HepG2 (cell line): ENCODE measurements around the gene DEPDC1B. TPM values are rescaled to one million over a fixed set of nuclear protein-coding genes. Genes with fewer than 3 reads are reported as not detected.

Source experiments
- BHLHE40 ChIP-seq: IDR thresholded peaks from 2 replicates; pipeline ENCODE4 v1.6.1; 2011; ENCODE audit warnings: low read length, improper control_type of control experiment
- DR1 ChIP-seq: sonication (generic); formaldehyde crosslinking; IDR thresholded peaks from 2 replicates; pipeline ENCODE4 v1.8.0; 2021; ENCODE audit warnings: mild to moderate bottlenecking, missing genetic modification reagents, inconsistent platforms
- FOSL1 ChIP-seq: sonication (generic); formaldehyde crosslinking; IDR thresholded peaks from 2 replicates; pipeline ENCODE4 v1.9.0; 2021; ENCODE audit warnings: missing genetic modification reagents, borderline replicate concordance
- KMT2B ChIP-seq: IDR thresholded peaks from 2 replicates; pipeline ENCODE4 v1.6.1; 2016; ENCODE audit warnings: missing genetic modification reagents, missing compliant biosample characterization
- MED8 ChIP-seq: sonication (generic); formaldehyde crosslinking; IDR thresholded peaks from 2 replicates; pipeline ENCODE4 v1.8.1; 2023; ENCODE audit warnings: mild to moderate bottlenecking, missing genetic modification reagents; ENCODE audit not compliant: insufficient replicate concordance
- ZNF124 ChIP-seq: sonication (generic); formaldehyde crosslinking; IDR thresholded peaks from 2 replicates; pipeline ENCODE4 v1.4.0; 2020; ENCODE audit warnings: missing genetic modification reagents
- ZNF20 ChIP-seq: sonication (generic); formaldehyde crosslinking; IDR thresholded peaks from 2 replicates; pipeline ENCODE4 v1.4.0; 2020; ENCODE audit warnings: mild to moderate bottlenecking, moderate library complexity, missing genetic modification reagents
- ZNF335 ChIP-seq: sonication (generic); formaldehyde crosslinking; IDR thresholded peaks from 2 replicates; pipeline ENCODE4 v1.4.0; 2020; ENCODE audit warnings: missing genetic modification reagents
- ZNF83 ChIP-seq: sonication (generic); formaldehyde crosslinking; IDR thresholded peaks from 2 replicates; pipeline ENCODE4 v1.4.0; 2020; ENCODE audit warnings: missing genetic modification reagents, mild to moderate bottlenecking, borderline replicate concordance
- polyA plus RNA-seq, 8 experiments: library from polyadenylated mRNA; depleted of rRNA in 3 of 8; stranded (reverse) in 7 of 8; unstranded in 1 of 8; fragments of >200 nt; fragmentation: Illumina TruSeq in 4 of 8; extraction: Trizol in 4 of 8; gene quantifications; 2 replicates each; pipeline versions ENCODE4 v1.2.1 to v1.2.3, GENCODE V29; 2011 to 2016; ENCODE audit warnings: low read depth in 4 of 8, missing spikeins in 1 of 8, mixed read lengths in 1 of 8; ENCODE audit not compliant: insufficient read depth in 1 of 8
- total RNA-seq, 5 experiments: library from RNA; depleted of rRNA; stranded (reverse); fragments of >200 nt; fragmentation: Illumina TruSeq; extraction: Trizol; gene quantifications; 2 replicates each; pipeline ENCODE4 v1.2.3, GENCODE V29; 2016; ENCODE audit warnings: low read depth in 1 of 5
- TF ChIP-seq, protein P1 (sequence below): sonication (generic); formaldehyde crosslinking; IDR thresholded peaks from 2 replicates; pipeline ENCODE4 v1.4.0; 2020; ENCODE audit warnings: mild to moderate bottlenecking, missing genetic modification reagents, borderline replicate concordance
- TF ChIP-seq, protein P2 (sequence below): sonication (generic); formaldehyde crosslinking; IDR thresholded peaks from 2 replicates; pipeline ENCODE4 v1.4.0; 2020; ENCODE audit warnings: missing genetic modification reagents
- TF ChIP-seq, protein P3 (sequence below): sonication (generic); formaldehyde crosslinking; conservative IDR thresholded peaks from 2 replicates; pipeline ENCODE4 v1.8.0; 2022; ENCODE audit warnings: missing genetic modification reagents
- TF ChIP-seq, protein P4 (sequence below): IDR thresholded peaks from 2 replicates; pipeline ENCODE4 v1.6.1; 2012; ENCODE audit warnings: low read length, improper control_type of control experiment

Gene DEPDC1B
- total and polyA plus RNA-seq, 2 of the 13 experiments (the other 11 are each of a cell fraction or from before 2014, with no cell fraction given): 29.5 to 51.3 TPM

DNA sequence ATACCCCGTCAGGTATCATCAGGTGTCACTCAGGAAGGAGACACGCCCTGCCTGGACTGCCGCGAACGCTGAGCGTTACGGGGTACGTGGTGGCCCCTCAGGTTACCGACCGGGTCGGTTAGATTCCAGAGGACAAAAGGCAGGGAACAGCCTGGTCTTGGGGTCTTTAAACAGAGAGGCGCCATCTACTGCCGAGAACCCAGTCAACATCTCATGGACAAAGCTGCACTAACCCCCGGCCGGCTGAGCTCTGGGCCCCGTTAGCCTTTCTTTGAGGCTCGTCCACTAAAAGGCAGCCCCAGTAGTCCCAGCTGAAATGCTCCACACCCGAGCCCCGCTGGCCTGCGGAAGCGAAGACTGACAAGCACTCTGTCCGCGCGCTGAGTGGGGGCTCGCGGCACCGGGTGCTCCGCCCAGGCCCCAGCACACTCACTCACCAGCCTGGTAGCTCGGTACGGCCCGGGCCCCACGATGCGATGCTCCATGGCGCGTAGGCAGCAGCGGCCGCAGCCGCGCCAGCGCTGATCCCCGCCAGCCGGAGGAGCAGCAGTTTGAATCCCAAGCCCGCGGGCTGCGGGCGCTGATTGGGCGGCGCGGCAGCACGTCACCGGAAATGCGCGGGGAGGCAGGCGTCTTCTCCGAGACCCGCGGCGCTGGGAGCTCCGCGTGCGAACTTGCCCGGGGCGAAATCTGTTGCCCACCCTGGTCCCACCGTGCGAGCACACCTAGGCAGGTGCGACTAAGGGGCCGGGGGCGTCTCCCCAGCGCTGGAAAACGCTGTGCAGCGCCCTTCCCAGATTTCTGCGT lies at the start of gene DEPDC1B (continued):
- TF ChIP-seq, protein P1, sequence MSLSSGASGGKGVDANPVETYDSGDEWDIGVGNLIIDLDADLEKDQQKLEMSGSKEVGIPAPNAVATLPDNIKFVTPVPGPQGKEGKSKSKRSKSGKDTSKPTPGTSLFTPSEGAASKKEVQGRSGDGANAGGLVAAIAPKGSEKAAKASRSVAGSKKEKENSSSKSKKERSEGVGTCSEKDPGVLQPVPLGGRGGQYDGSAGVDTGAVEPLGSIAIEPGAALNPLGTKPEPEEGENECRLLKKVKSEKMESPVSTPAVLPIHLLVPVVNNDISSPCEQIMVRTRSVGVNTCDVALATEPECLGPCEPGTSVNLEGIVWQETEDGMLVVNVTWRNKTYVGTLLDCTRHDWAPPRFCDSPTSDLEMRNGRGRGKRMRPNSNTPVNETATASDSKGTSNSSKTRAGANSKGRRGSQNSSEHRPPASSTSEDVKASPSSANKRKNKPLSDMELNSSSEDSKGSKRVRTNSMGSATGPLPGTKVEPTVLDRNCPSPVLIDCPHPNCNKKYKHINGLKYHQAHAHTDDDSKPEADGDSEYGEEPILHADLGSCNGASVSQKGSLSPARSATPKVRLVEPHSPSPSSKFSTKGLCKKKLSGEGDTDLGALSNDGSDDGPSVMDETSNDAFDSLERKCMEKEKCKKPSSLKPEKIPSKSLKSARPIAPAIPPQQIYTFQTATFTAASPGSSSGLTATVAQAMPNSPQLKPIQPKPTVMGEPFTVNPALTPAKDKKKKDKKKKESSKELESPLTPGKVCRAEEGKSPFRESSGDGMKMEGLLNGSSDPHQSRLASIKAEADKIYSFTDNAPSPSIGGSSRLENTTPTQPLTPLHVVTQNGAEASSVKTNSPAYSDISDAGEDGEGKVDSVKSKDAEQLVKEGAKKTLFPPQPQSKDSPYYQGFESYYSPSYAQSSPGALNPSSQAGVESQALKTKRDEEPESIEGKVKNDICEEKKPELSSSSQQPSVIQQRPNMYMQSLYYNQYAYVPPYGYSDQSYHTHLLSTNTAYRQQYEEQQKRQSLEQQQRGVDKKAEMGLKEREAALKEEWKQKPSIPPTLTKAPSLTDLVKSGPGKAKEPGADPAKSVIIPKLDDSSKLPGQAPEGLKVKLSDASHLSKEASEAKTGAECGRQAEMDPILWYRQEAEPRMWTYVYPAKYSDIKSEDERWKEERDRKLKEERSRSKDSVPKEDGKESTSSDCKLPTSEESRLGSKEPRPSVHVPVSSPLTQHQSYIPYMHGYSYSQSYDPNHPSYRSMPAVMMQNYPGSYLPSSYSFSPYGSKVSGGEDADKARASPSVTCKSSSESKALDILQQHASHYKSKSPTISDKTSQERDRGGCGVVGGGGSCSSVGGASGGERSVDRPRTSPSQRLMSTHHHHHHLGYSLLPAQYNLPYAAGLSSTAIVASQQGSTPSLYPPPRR (CRISPR knock-in tag): peak; percentile 64
- TF ChIP-seq ZNF83 (CRISPR knock-in tag): peak; percentile 85; the same call in 1 of the 2 replicates
- no peak for TF ChIP-seq BHLHE40
- TF ChIP-seq KMT2B (CRISPR knock-in tag): peak; percentile 98
- TF ChIP-seq, protein P2, sequence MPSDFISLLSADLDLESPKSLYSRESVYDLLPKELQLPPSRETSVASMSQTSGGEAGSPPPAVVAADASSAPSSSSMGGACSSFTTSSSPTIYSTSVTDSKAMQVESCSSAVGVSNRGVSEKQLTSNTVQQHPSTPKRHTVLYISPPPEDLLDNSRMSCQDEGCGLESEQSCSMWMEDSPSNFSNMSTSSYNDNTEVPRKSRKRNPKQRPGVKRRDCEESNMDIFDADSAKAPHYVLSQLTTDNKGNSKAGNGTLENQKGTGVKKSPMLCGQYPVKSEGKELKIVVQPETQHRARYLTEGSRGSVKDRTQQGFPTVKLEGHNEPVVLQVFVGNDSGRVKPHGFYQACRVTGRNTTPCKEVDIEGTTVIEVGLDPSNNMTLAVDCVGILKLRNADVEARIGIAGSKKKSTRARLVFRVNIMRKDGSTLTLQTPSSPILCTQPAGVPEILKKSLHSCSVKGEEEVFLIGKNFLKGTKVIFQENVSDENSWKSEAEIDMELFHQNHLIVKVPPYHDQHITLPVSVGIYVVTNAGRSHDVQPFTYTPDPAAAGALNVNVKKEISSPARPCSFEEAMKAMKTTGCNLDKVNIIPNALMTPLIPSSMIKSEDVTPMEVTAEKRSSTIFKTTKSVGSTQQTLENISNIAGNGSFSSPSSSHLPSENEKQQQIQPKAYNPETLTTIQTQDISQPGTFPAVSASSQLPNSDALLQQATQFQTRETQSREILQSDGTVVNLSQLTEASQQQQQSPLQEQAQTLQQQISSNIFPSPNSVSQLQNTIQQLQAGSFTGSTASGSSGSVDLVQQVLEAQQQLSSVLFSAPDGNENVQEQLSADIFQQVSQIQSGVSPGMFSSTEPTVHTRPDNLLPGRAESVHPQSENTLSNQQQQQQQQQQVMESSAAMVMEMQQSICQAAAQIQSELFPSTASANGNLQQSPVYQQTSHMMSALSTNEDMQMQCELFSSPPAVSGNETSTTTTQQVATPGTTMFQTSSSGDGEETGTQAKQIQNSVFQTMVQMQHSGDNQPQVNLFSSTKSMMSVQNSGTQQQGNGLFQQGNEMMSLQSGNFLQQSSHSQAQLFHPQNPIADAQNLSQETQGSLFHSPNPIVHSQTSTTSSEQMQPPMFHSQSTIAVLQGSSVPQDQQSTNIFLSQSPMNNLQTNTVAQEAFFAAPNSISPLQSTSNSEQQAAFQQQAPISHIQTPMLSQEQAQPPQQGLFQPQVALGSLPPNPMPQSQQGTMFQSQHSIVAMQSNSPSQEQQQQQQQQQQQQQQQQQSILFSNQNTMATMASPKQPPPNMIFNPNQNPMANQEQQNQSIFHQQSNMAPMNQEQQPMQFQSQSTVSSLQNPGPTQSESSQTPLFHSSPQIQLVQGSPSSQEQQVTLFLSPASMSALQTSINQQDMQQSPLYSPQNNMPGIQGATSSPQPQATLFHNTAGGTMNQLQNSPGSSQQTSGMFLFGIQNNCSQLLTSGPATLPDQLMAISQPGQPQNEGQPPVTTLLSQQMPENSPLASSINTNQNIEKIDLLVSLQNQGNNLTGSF: peak; percentile 62
- TF ChIP-seq DR1 (CRISPR knock-in tag): peak; percentile 91
- TF ChIP-seq ZNF335 (CRISPR knock-in tag): no peak
- peak; percentile 63; the same call in 1 of the 2 replicates for TF ChIP-seq ZNF124
- TF ChIP-seq MED8 (CRISPR knock-in tag): no peak
- peak; percentile 63; the same call in 1 of the 2 replicates for TF ChIP-seq ZNF20
- TF ChIP-seq FOSL1 (CRISPR knock-in tag): no peak
- TF ChIP-seq, protein P3, sequence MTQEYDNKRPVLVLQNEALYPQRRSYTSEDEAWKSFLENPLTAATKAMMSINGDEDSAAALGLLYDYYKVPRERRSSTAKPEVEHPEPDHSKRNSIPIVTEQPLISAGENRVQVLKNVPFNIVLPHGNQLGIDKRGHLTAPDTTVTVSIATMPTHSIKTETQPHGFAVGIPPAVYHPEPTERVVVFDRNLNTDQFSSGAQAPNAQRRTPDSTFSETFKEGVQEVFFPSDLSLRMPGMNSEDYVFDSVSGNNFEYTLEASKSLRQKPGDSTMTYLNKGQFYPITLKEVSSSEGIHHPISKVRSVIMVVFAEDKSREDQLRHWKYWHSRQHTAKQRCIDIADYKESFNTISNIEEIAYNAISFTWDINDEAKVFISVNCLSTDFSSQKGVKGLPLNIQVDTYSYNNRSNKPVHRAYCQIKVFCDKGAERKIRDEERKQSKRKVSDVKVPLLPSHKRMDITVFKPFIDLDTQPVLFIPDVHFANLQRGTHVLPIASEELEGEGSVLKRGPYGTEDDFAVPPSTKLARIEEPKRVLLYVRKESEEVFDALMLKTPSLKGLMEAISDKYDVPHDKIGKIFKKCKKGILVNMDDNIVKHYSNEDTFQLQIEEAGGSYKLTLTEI (CRISPR knock-in tag): no peak
- TF ChIP-seq, protein P4, sequence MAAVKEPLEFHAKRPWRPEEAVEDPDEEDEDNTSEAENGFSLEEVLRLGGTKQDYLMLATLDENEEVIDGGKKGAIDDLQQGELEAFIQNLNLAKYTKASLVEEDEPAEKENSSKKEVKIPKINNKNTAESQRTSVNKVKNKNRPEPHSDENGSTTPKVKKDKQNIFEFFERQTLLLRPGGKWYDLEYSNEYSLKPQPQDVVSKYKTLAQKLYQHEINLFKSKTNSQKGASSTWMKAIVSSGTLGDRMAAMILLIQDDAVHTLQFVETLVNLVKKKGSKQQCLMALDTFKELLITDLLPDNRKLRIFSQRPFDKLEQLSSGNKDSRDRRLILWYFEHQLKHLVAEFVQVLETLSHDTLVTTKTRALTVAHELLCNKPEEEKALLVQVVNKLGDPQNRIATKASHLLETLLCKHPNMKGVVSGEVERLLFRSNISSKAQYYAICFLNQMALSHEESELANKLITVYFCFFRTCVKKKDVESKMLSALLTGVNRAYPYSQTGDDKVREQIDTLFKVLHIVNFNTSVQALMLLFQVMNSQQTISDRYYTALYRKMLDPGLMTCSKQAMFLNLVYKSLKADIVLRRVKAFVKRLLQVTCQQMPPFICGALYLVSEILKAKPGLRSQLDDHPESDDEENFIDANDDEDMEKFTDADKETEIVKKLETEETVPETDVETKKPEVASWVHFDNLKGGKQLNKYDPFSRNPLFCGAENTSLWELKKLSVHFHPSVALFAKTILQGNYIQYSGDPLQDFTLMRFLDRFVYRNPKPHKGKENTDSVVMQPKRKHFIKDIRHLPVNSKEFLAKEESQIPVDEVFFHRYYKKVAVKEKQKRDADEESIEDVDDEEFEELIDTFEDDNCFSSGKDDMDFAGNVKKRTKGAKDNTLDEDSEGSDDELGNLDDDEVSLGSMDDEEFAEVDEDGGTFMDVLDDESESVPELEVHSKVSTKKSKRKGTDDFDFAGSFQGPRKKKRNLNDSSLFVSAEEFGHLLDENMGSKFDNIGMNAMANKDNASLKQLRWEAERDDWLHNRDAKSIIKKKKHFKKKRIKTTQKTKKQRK: no peak
